Measurements from ENCODE around the gene TBCA.

TBCA gene

DNA sequence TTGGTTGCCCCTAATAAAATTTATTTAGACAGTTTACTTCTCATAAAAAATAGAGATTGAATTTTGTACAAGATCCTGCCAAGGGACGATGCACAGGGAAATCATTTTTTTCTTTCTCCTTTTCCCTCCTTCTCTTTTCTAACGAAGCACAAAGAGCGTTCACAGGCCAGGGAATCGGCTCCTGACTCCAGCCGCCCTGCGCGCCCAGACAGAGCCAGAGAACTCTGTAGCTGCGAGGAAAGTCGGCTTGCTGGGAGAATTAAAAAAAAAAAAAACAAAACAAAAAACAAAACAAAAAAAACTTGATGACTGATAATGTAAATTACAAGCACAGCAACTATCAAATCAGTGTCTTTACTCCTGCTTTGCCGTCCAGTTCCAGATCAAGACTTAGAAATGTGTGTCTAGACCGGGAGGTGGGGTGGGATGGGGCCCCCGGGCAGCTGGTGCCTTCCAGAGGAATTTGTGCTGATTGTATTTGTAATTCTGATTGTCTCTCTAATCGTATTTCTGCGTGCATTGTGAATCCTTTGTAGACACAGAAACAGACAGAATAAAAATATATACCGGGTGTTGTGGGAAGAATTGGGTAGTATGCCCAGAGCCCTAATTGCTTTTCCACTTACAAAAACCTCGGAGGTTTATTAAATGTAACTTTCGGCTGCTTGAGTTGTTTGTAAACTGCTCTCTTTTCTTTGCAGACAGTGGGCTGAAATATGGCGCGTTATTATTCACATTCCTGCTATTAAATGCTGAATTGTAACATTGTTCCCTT is 134.0 kb downstream of the TBCA start:
- in situ Hi-C loops (cut with MboI; ENCODE audit: low pct_unique_long_range_greater_than_20kb, low sequenced_read_pairs, unreplicated experiment): loop anchor here (25.0 kb wide), 1 partner anchor 345 kb away; no protein-coding TSS in a partner anchor
- no peak for DNase-seq (ENCODE audit: low spot score)
- TF ChIP-seq, protein P1, sequence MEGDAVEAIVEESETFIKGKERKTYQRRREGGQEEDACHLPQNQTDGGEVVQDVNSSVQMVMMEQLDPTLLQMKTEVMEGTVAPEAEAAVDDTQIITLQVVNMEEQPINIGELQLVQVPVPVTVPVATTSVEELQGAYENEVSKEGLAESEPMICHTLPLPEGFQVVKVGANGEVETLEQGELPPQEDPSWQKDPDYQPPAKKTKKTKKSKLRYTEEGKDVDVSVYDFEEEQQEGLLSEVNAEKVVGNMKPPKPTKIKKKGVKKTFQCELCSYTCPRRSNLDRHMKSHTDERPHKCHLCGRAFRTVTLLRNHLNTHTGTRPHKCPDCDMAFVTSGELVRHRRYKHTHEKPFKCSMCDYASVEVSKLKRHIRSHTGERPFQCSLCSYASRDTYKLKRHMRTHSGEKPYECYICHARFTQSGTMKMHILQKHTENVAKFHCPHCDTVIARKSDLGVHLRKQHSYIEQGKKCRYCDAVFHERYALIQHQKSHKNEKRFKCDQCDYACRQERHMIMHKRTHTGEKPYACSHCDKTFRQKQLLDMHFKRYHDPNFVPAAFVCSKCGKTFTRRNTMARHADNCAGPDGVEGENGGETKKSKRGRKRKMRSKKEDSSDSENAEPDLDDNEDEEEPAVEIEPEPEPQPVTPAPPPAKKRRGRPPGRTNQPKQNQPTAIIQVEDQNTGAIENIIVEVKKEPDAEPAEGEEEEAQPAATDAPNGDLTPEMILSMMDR (IDR thresholded peaks at IDR 0.05; ENCODE audit: extremely low read depth, insufficient read depth, missing control alignments): no peak

DNA sequence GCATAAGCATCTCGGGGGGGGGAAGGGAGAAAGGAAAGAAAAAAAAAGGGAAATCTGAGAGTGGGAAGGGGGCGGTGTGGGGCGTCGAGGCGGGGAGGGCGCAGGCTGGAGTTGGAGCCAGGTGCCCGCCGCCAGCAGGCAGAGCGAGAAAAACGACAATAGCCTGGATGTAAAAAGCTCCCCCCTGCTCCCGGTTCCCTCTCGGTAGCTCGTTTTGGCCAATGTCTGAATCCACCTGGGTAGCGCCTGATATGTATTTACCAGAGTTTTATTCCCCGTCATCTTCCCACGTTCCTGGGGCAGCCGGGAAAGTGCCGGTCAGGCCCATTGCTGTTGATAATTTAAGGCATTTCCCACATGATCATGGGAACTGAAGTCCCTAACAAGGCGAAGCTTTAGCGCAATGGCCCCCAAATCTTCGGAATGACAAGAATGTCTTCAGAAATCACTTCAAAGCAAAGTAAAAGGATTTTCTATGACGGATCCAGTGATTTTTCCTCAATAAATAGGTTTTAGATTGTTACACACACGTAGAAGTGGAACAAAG is 134.7 kb downstream of the TBCA start:
- DNase-seq (ENCODE audit: low spot score): no peak
- TF ChIP-seq, protein P1 (IDR thresholded peaks at IDR 0.05; ENCODE audit: extremely low read depth, insufficient read depth, missing control alignments): no peak
- in situ Hi-C loops (cut with MboI; ENCODE audit: low pct_unique_long_range_greater_than_20kb, low sequenced_read_pairs, unreplicated experiment): loop anchor here (25.0 kb wide), 1 partner anchor 346 kb away; no protein-coding TSS in a partner anchor

Data from GM13977 (cell line).